GM18505 (cell line): ENCODE measurements around the gene NAA25.
A peak's percentile ranks its signal among the peaks of the same experiment; 100 is the strongest.

Source experiments
- ATAC-seq: cut with Tn5 transposase; IDR thresholded peaks from one replicate; pipeline ENCODE4 v1.9.1; 2021; ENCODE audit not compliant: unreplicated experiment
- POLR2A ChIP-seq: IDR thresholded peaks from 4 replicates; pipeline ENCODE4 v1.6.1; 2011; ENCODE audit warnings: borderline replicate concordance; ENCODE audit not compliant: insufficient read depth, insufficient read length; ENCODE audit errors: extremely low read depth

The NAA25 gene

DNA sequence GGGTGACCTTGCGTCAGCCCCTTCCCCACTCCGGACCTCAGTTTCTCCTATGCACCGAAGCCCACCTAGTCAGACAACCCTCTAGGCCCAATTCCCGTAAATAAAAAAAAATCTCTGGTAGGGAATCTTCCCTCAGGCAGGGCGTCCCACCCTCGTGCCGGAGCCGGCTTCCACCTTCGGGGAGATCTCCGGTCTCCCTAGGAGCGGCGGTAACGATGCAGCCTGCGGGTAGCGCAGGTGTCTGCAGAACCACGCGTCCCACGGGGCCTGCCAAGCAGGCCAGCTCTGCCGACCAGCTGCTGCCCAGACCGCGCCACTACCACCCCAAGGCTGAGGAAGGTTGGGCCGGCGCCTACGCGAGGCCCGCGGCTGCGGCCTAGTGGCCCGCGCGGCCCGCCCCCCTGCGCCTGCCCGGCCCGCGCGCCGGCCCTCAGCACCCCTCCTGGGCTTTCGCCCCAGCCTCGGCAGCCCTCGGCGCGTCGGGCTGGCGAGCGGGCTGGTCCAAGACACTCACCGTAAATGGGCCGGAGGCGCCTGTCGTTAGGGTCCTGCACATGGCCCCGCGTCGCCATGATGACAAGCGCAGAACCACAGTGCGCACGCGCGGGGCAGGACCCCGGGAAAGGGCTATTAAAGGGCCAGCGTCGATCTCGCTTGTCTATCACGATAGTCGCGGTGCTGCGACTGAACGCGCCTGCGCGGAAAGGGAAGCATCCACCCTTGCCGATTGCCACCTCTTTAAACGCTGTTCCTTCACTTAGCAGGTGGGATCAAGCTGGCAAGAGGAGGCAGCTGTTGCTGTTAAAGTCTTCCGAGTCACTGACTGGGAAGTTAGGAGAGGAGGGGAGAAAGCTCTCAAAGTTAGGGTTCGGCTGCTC lies at the start of gene NAA25:
Gene NAA25, minus strand, starts transcription at position 582 of the 878 bp plus-strand sequence. Its CDS starts 10 bp downstream, at position 572.
- peak; percentile 59 for TF ChIP-seq POLR2A
- ATAC-seq, result peak; percentile 70

DNA sequence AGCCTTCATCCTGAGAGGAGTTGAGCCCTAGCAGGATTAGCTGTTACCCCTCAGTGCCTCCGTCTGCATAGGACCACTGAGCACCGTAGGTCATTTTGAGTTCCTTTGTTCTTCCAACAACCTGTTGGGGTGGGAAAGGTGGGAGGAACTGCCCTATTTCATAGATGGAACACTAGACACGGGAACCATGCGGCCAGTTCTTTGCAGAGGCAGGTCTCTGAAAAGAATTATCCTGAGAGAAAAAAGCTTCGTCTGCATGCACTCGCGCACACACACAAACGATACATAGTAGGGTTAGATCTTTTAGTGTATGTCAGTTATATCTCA lies 45.3 kb upstream of the NAA25 start:
- ATAC-seq, result no peak
- no peak for TF ChIP-seq POLR2A

DNA sequence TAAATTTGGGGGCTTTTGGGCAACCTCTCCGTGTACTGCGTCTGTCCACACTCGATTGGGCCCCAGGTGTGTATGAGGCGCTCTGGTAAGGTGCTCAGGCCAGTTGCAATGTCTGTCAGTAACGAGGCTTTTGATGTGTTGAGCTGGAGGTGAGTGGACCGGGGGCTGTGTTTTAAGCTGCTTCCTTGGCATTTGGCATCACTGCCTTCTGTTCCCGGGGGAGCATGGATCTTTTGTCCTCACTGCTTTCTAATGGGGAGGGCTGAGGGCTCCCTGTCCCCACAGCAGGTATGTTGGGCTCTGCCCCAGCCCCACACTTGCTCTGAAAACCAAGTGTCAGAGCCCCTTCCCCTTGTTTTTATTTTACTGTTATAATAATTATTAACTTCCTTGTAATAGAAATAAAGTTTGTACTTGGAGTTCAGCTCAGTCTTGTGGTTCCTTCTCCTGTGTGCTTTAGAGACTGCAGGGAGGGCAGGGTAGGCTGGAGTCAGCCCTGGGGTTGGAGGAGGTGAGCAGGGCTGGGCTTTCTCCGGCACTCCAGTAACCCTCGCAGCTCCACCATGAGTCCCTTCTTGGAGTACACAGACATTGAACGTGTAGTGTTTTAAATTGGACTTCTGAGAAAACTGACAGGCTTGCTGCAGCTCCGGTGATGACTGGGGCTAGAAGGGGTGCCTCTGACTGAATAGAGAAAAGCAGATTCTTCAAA lies 44.8 kb upstream of the NAA25 start:
- ATAC-seq, result no peak
- TF ChIP-seq POLR2A, result peak; percentile 27

DNA sequence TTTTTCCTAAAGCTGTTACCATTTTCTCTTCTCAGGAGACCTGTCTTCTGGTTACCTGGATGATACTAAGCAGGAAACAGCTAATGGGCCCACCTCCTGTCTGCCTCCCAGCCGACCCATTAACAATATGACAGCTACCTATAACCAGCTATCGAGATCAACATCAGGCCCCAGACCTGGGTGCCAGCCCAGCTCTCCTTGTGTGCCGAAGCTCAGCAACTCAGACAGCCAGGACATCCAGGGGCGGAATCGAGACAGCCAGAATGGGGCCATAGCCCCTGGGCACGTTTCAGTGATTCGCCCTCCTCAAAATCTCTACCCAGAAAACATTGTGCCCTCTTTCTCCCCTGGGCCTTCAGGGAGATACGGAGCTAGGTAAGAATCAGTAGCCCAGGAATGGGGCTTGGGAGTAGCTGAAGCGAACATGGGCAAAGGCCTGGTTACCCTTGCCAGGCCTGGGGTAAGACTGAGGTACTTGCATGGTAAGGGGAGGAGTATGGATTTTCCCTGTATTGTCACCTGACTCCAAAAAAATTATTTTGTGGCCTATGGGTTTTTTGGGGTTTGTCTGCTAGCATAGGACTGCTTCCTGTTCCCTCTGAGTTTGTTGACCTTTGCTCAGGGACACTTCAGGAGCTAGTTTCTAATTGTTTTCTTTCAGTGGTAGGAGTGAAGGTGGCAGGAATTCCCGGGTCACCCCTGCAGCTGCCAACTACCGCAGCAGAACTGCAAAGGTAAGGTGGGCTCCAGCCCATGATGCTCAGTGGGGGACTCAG lies 43.4 kb upstream of the NAA25 start:
- ATAC-seq, result no peak
- TF ChIP-seq POLR2A, result no peak

DNA sequence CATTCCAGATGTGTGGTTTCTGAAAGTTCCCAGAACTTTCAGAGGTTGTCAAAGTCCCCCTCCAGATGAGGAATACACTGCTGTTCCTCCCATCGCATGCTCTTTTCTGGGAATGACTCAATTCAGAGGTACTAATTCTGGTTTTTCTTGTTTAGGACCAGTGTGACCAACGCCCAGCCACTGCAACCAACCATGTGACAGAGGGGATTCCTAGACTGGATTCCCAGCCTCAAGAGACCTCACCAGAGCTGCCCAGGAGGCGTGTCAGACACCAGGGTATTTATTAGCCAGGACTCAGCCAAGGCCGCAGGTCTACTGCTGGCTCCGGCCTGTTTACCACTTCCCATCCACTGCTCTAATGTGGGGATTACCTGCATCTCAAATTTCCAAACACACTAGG lies 41.0 kb upstream of the NAA25 start:
- TF ChIP-seq POLR2A, result peak; percentile 22
- no peak for ATAC-seq

DNA sequence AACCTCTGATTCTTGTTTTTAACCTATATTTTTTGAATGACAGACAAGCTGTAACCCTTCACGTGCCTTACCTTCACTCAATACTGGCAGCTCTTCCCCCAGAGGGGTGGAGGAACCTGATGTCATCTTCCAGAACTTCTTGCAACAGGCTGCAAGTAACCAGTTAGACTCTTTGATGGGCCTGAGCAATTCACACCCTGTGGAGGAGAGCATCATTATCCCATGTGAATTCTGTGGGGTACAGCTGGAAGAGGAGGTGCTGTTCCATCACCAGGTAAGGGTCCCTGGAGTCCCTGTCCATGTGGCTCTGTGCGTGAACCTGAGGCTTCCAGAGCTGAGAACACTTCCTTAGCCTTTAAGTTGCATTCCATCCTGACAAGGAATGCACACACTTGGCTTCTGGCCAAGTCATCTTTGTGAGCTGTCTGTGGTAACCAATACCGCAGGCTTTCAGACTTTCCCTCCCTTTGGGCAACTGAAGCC lies 39.5 kb upstream of the NAA25 start:
- no peak for TF ChIP-seq POLR2A
- ATAC-seq, result no peak

DNA sequence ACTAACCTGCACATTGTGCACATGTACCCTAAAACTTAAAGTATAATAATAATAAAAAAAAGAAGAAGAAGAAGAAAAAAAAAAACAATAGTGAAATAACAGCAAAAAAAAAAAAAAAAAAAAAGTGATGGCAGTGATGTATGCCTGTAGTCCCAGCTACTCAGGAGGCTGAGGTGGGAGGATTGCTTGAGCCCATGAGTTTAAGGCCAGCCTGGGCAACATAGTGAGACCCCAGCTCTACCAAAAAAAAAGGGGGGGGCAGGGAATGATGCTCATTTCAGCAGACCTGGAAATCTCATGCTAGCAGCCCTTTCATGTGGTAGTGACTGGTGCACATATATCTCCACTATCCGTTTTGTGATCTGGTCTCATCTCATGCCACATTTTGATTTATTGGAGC lies 37.5 kb upstream of the NAA25 start:
- TF ChIP-seq POLR2A, result no peak
- ATAC-seq, result no peak

DNA sequence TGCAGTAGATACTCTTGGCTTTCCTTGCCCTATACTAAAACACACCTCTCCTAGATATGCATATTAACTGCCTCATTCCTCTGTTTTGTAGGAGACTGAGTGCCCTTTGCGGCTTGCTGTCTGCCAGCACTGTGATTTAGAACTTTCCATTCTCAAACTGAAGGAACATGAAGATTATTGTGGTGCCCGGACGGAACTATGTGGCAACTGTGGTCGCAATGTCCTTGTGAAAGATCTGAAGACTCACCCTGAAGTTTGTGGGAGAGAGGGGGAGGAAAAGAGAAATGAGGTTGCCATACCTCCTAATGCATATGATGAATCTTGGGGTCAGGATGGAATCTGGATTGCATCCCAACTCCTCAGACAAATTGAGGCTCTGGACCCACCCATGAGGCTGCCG lies 32.1 kb upstream of the NAA25 start:
- no peak for TF ChIP-seq POLR2A

DNA sequence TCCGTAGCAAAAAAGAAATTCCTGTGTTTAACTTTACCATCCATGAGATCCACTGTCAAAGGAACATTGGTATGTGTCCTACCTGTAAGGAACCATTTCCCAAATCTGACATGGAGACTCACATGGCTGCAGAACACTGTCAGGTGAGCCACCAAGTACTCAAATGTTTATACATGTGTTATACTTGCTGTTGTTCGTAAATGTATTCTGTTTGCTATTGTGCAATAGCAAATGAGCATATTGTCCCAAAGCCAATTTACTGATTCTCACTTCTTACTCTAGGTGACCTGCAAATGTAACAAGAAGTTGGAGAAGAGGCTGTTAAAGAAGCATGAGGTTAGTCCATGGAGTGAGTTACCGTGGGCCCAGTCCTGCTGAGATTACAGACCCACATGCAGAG lies 26.1 kb upstream of the NAA25 start:
- no peak for ATAC-seq
- TF ChIP-seq POLR2A, result no peak

More for the DNA sequence above, 32.1 kb upstream of the NAA25 start:
- no peak for ATAC-seq

DNA sequence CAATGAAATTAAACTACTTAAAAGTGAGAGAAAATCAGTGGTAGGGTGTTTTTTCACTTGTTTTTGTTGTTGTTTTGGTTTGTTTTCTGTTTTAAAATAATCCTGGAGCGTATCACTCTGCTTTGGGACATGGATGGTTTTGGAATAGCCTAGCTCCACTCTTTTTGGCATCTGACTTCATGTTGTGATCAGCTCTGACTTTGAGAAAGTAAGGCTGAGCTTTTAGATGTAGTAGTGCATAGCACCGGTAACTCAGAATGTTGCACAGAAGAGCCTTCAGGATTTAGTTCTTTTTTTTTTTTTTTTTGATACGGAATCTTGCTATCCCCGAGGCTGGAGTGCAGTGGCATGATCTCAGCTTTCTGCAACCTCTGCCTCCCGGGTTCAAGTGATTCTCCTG lies 24.8 kb upstream of the NAA25 start:
- no peak for ATAC-seq
- TF ChIP-seq POLR2A, result no peak

DNA sequence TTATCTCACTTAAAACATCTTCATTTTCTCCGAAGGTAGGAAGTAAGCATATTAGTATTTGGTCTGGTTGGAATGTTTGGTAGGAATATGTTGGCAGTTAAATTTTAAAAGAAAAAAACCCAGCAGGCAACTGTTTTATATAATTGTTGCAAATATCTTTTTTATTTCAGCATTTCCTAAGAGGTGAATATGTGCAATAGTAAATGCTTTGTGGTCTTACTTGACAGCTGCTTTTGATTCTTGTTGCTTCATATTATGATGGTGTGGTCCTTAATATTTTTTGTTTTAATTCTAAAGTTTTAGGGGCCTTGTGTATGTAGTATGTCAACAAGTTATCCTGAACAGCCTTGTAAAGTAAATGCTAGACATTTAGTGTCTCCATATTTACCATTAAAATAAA lies 23.1 kb upstream of the NAA25 start:
- TF ChIP-seq POLR2A, result no peak
- no peak for ATAC-seq

DNA sequence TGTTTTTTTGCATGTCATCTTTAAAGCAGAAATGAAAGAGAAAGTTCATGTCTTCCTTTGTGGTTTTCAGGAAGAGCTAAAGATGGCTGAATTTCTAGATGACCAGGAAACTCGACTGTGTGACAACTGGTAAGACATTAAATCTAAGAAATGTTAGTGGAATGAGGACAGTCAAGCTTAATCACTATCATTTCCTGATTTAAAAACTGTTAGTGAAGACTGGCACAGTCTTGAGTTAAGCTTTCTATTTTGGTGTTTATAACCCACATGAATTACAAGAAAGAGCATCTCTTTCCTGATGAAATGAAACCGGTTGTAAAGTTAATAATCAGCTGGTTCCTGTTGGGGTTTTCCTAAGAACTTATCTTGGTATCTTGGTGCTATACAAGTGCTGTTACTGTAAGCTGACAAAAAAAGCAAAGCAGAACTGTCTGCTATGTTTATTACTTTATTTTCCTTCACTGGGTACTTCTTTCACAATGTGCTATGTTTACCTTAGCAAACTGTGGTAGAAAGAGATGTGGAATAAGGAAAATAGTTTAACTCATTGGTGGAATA lies 21.9 kb upstream of the NAA25 start:
- ATAC-seq, result no peak
- TF ChIP-seq POLR2A, result no peak

DNA sequence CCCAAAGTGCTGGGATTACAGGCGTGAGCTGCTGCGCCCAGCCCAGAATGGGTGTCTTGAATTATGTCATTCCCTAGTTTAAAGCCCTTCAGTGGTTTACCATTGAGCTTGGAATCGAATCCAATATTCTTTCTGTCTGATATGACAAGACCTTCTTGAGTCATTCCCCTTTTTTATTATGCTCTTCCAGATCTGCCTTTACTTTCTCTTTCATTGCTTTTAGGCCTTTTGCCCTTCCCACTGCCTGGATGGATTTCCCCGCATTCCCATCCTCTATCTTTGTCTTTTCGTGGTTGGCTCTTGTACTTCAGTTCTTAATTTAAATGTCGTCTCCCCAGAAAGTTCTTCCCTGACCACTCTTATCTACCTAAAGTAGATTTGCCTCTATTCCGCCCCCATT lies 18.3 kb upstream of the NAA25 start:
- no peak for ATAC-seq
- TF ChIP-seq POLR2A, result no peak
